DND-41 (cell line): ENCODE results near the gene VPS36.

Experiments used
- ATAC-seq: fragments of 200-7000 bp; cut with Tn5 transposase; 3 replicates; pipeline ENCODE4 v1.9.1; 2021; ENCODE audit warnings: low read depth; ENCODE audit not compliant: insufficient read depth
- DNase-seq: peaks from one replicate; pipeline ENCODE4 v3.0.0-alpha.2; 2020
- H2AFZ ChIP-seq: 2 replicates; pipeline ENCODE4 v1.6.0; 2012; ENCODE audit warnings: low read depth, low read length
- H3K27ac ChIP-seq: 2 replicates; pipeline ENCODE4 v1.5.1; 2012; ENCODE audit warnings: low read length, inconsistent platforms
- H3K27me3 ChIP-seq: fragments of 200-600 bp; sonication (generic); 2 replicates; pipeline ENCODE4 v1.6.0; 2012; ENCODE audit warnings: low read length, mild to moderate bottlenecking, inconsistent platforms; ENCODE audit not compliant: insufficient read depth, poor library complexity
- H3K36me3 ChIP-seq: 2 replicates; pipeline ENCODE4 v1.5.1; 2012; ENCODE audit warnings: low read length, inconsistent platforms; ENCODE audit not compliant: insufficient read depth
- H3K4me1 ChIP-seq: 2 replicates; pipeline ENCODE4 v1.5.1; 2012; ENCODE audit warnings: mild to moderate bottlenecking, low read length; ENCODE audit not compliant: insufficient read depth
- H3K4me2 ChIP-seq: 2 replicates; pipeline ENCODE4 v1.6.0; 2012; ENCODE audit warnings: mild to moderate bottlenecking, moderate library complexity, low read length, inconsistent platforms; ENCODE audit not compliant: insufficient read depth
- H3K4me3 ChIP-seq, 2 experiments: fragments of 200-600 bp in 1 of 2; shearing (Covaris generic) in 1 of 2; 2 replicates each; pipeline ENCODE4 v1.5.1; 2012 to 2016; ENCODE audit warnings: inconsistent platforms in 2 of 2, low read length in 2 of 2, mild to moderate bottlenecking in 2 of 2, low read depth in 1 of 2, moderate library complexity in 1 of 2
- H3K79me2 ChIP-seq: 2 replicates; pipeline ENCODE4 v1.6.0; 2012; ENCODE audit warnings: low read length, inconsistent platforms; ENCODE audit not compliant: insufficient read depth
- H3K9ac ChIP-seq: 2 replicates; pipeline ENCODE4 v1.6.0; 2012; ENCODE audit warnings: low read depth, mild to moderate bottlenecking, inconsistent platforms, low read length, moderate library complexity
- H3K9me3 ChIP-seq: 2 replicates; pipeline ENCODE4 v1.5.1; 2012; ENCODE audit warnings: low read length, moderate library complexity, mild to moderate bottlenecking, inconsistent platforms; ENCODE audit not compliant: insufficient read depth, severe bottlenecking
- H4K20me1 ChIP-seq: 2 replicates; pipeline ENCODE4 v1.6.0; 2012; ENCODE audit warnings: low read length; ENCODE audit not compliant: insufficient read depth
- CTCF ChIP-seq: IDR thresholded peaks from 2 replicates; pipeline ENCODE4 v1.5.1; 2012; ENCODE audit warnings: borderline replicate concordance, low read length, moderate library complexity, mild to moderate bottlenecking; ENCODE audit not compliant: poor library complexity, severe bottlenecking; ENCODE audit errors: extremely low read depth
- EZH2 ChIP-seq: IDR thresholded peaks from 3 replicates; pipeline ENCODE4 v1.6.1; 2012; ENCODE audit warnings: borderline replicate concordance, low read depth, mild to moderate bottlenecking, moderate library complexity, low read length, inconsistent platforms; ENCODE audit not compliant: severe bottlenecking

Gene VPS36

DNA sequence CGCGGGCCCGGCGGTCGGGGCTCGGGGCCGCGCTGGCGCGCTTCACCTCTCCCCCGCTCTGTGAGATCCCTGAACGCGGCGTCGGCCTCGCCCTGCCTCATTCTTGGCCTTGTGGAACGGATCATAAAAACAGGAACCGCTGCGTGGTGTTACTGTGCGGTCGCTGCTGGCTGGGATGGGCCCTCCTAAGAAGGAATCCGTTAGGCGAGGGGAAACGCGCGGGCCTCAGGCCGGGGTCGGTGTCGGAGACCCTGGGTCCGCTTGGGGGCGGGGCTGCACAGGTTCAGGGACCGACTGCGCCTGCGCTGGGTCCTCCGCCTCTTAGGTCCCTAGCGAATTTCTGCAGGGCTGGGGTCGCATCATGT is 5.2 kb upstream of the VPS36 start:
- Histone ChIP-seq H3K4me3 (peak overlapping the region; percentile 77 to 90), H3K9ac (peak overlapping the region; percentile 93), H2AFZ (peak overlapping the region; percentile 89), H3K79me2 (peaks cover 61% of the 10 kb centered on the region), H3K36me3 (peaks cover 39% of the 10 kb centered on the region), H3K27ac (peak overlapping the region; percentile 97), H3K4me1 (peaks cover 67% of the 10 kb centered on the region), H3K4me2 (peak overlapping the region; percentile 87), H4K20me1 (peaks cover 29% of the 10 kb centered on the region), H3K9me3 (no peaks in the 10 kb centered on the region), H3K27me3 (no peaks in the 10 kb centered on the region)
- DNase-seq (peak; percentile 85), ATAC-seq (peak; percentile 63)
- no peak for TF ChIP-seq CTCF

GRCh38 chr13:52454820-52455676 is 4.6 kb upstream of the VPS36 start, which contains the start of gene CKAP2:
Gene CKAP2, plus strand, starts transcription at chr13:52455478. Its CDS starts 79 bp downstream, at chr13:52455557.
- Histone ChIP-seq H4K20me1 (peaks cover 27% of the 10 kb centered on the region), H3K4me1 (peaks cover 62% of the 10 kb centered on the region), H3K4me3 (peak within 1 kb of the TSS; percentile 77 to 90), H2AFZ (peak within 1 kb of the TSS; percentile 89), H3K27me3 (no peaks in the 10 kb centered on the region), H3K79me2 (peaks cover 58% of the 10 kb centered on the region), H3K4me2 (peak within 1 kb of the TSS; percentile 87), H3K9ac (peak within 1 kb of the TSS; percentile 93), H3K36me3 (peaks cover 33% of the 10 kb centered on the region), H3K9me3 (no peaks in the 10 kb centered on the region), H3K27ac (peak within 1 kb of the TSS; percentile 97)
- ATAC-seq (peak; percentile 83), DNase-seq (peak; percentile 96)
- TF ChIP-seq CTCF: peak; percentile 32
- no peak for TF ChIP-seq EZH2

GRCh38 chr13:52454459-52454819 is 4.0 kb upstream of the VPS36 start:
- H3K4me1 ChIP-seq: peaks cover 57% of the 10 kb centered on the region
- peak overlapping the region; percentile 93 for H3K9ac ChIP-seq

More at GRCh38 chr13:52454459-52454819, 4.0 kb upstream of the VPS36 start:
- peak; percentile 36 for DNase-seq
- Histone ChIP-seq H3K4me2 (peak overlapping the region; percentile 87), H4K20me1 (peaks cover 23% of the 10 kb centered on the region), H3K36me3 (peaks cover 27% of the 10 kb centered on the region), H3K27me3 (no peaks in the 10 kb centered on the region), H3K4me3 (peak overlapping the region; percentile 77 to 90; a peak in 3 of 4 replicates), H2AFZ (peak overlapping the region; percentile 89), H3K27ac (peak overlapping the region; percentile 97), H3K9me3 (no peaks in the 10 kb centered on the region), H3K79me2 (peaks cover 58% of the 10 kb centered on the region)
- TF ChIP-seq CTCF: no peak
- no peak for TF ChIP-seq EZH2
- no peak for ATAC-seq
